CD4-positive, CD25-positive, alpha-beta regulatory T cell (primary cell): ENCODE results near the gene FEM1B. TPM values are rescaled to one million over a fixed set of nuclear protein-coding genes. Genes with fewer than 3 reads are reported as not detected.

Source experiments
- ATAC-seq, 2 donors: fragments of 150-1000 bp; cut with Tn5 transposase; one replicate each; pipeline ENCODE4 v1.10.0; 2021; ENCODE audit warnings: low read depth in 2 of 2, moderate number of reproducible peaks in 2 of 2, moderate library complexity in 1 of 2
- DNase-seq, 3 donors: peaks; one replicate each; pipeline versions ENCODE4 v3.0.0 to v3.0.0-alpha.2; 2012 to 2022; ENCODE audit warnings: mixed read lengths in 1 of 3
- H3K27ac ChIP-seq: one replicate; pipeline ENCODE4 v1.7.0; 2013; ENCODE audit warnings: mild to moderate bottlenecking, low read length; ENCODE audit not compliant: insufficient read depth, poor library complexity, severe bottlenecking
- H3K27me3 ChIP-seq: one replicate; pipeline ENCODE4 v1.7.0; 2013; ENCODE audit warnings: low read length; ENCODE audit not compliant: control insufficient read depth, insufficient read depth
- H3K36me3 ChIP-seq: one replicate; pipeline ENCODE4 v1.7.0; 2013; ENCODE audit warnings: mild to moderate bottlenecking, low read length, moderate library complexity; ENCODE audit not compliant: control insufficient read depth, insufficient read depth
- H3K4me1 ChIP-seq: 2 replicates; pipeline ENCODE4 v1.7.0; 2013; ENCODE audit warnings: mild to moderate bottlenecking, low read length; ENCODE audit not compliant: insufficient read depth, control insufficient read depth, poor library complexity, severe bottlenecking
- H3K4me3 ChIP-seq: one replicate; pipeline ENCODE4 v1.7.0; 2013; ENCODE audit warnings: low read depth, mild to moderate bottlenecking, low read length, moderate library complexity
- H3K9me3 ChIP-seq, 2 experiments: 1 replicate in 1 of 2; 2 replicates in 1 of 2; pipeline ENCODE4 v1.7.0; 2013; ENCODE audit warnings: low read length in 2 of 2, mild to moderate bottlenecking in 1 of 2, moderate library complexity in 1 of 2; ENCODE audit not compliant: control insufficient read depth in 2 of 2
- H3K27ac Mint-ChIP-seq, 3 donors: one replicate each; pipeline ENCODE4 v1.8.0; 2020 to 2022; ENCODE audit warnings: mild to moderate bottlenecking in 3 of 3, mixed read lengths in 3 of 3, moderate library complexity in 2 of 3
- H3K27me3 Mint-ChIP-seq: one replicate; pipeline ENCODE4 v1.8.0; 2022; ENCODE audit warnings: mild to moderate bottlenecking, mixed read lengths
- H3K36me3 Mint-ChIP-seq: one replicate; pipeline ENCODE4 v1.8.0; 2020; ENCODE audit warnings: mixed read lengths
- H3K4me1 Mint-ChIP-seq, 4 donors: one replicate each; pipeline ENCODE4 v1.8.0; 2020 to 2022; ENCODE audit warnings: mixed read lengths in 4 of 4, mild to moderate bottlenecking in 1 of 4
- H3K4me3 Mint-ChIP-seq, 4 donors: one replicate each; pipeline ENCODE4 v1.8.0; 2020 to 2022; ENCODE audit warnings: mild to moderate bottlenecking in 4 of 4, mixed read lengths in 4 of 4, moderate library complexity in 3 of 4
- H3K9me3 Mint-ChIP-seq, 7 donors: one replicate each; pipeline ENCODE4 v1.8.0; 2020 to 2022; ENCODE audit warnings: mixed read lengths in 7 of 7, mild to moderate bottlenecking in 3 of 7, moderate library complexity in 2 of 7
- polyA plus RNA-seq, 4 donors: library from polyadenylated mRNA; unstranded; fragments of 300-500 nt; fragmentation: Illumina TruSeq; gene quantifications; one replicate each; pipeline ENCODE4 v1.2.3, GENCODE V29; 2021
- total RNA-seq: library from RNA; stranded (reverse); gene quantifications from one replicate; pipeline ENCODE4 v1.2.3, GENCODE V29; 2022

The FEM1B gene
- total and polyA plus RNA-seq, 5 donors from 2014 or later, result 15.7 to 55.2 (median 16.9) TPM

- Histone ChIP-seq H3K36me3 (no peaks in the 10 kb centered on the region), H3K27ac (no peak overlapping the region), H3K4me1 (no peaks in the 10 kb centered on the region), H3K27me3 (no peaks in the 10 kb centered on the region), H3K4me3 (no peak overlapping the region), H3K9me3 (no peaks in the 10 kb centered on the region)
- Mint-ChIP-seq H3K36me3 (no peaks in the 10 kb centered on the region), H3K4me1 (peaks cover 0 to 2% (median 0%) of the 10 kb centered on the region in 4 donors), H3K4me3 (no peak overlapping the region), H3K27ac (no peak overlapping the region), H3K27me3 (no peaks in the 10 kb centered on the region), H3K9me3 (peaks cover 0 to 2% (median 0%) of the 10 kb centered on the region in 7 donors)
- DNase-seq (no peak), ATAC-seq (no peak)
These were observed 59.0 kb downstream of the FEM1B start for GRCh38 chr15:68336516-68336915.

- Mint-ChIP-seq H3K9me3 (peaks cover 0 to 2% (median 0%) of the 10 kb centered on the region in 7 donors), H3K4me3 (no peak overlapping the region), H3K4me1 (peaks cover 0 to 2% (median 0%) of the 10 kb centered on the region in 4 donors), H3K27ac (no peak overlapping the region), H3K27me3 (peaks cover 6% of the 10 kb centered on the region), H3K36me3 (no peaks in the 10 kb centered on the region)
- DNase-seq (no peak), ATAC-seq (no peak)
- Histone ChIP-seq H3K4me1 (no peaks in the 10 kb centered on the region), H3K9me3 (no peaks in the 10 kb centered on the region), H3K27me3 (no peaks in the 10 kb centered on the region), H3K4me3 (no peak overlapping the region), H3K36me3 (no peaks in the 10 kb centered on the region), H3K27ac (no peak overlapping the region)
These were observed 60.3 kb downstream of the FEM1B start for GRCh38 chr15:68337826-68338225.

GRCh38 chr15:68339481-68339880 lies 61.9 kb downstream of the FEM1B start:
- H3K9me3 Mint-ChIP-seq, result peaks cover 0 to 1% (median 0%) of the 10 kb centered on the region in 7 donors
- Histone ChIP-seq H3K9me3 (no peaks in the 10 kb centered on the region), H3K27ac (no peak overlapping the region), H3K27me3 (no peaks in the 10 kb centered on the region), H3K36me3 (no peaks in the 10 kb centered on the region), H3K4me3 (no peak overlapping the region), H3K4me1 (no peaks in the 10 kb centered on the region)
- H3K27ac Mint-ChIP-seq, result no peak overlapping the region
- H3K4me1 Mint-ChIP-seq, result no peaks in the 10 kb centered on the region
- peaks cover 6% of the 10 kb centered on the region for H3K27me3 Mint-ChIP-seq
- H3K4me3 Mint-ChIP-seq, result no peak overlapping the region
- no peaks in the 10 kb centered on the region for H3K36me3 Mint-ChIP-seq
- no peak for ATAC-seq
- DNase-seq, result no peak

GRCh38 chr15:68340726-68341671 lies 63.5 kb downstream of the FEM1B start:
- H3K9me3 Mint-ChIP-seq, result peaks cover 0 to 3% (median 0%) of the 10 kb centered on the region in 7 donors
- ATAC-seq (no peak), DNase-seq (no peak)
- H3K4me1 Mint-ChIP-seq, result no peaks in the 10 kb centered on the region
- Histone ChIP-seq H3K27ac (no peak overlapping the region), H3K27me3 (no peaks in the 10 kb centered on the region), H3K36me3 (no peaks in the 10 kb centered on the region), H3K4me1 (no peaks in the 10 kb centered on the region), H3K4me3 (no peak overlapping the region), H3K9me3 (no peaks in the 10 kb centered on the region)
- H3K4me3 Mint-ChIP-seq, result no peak overlapping the region
- no peaks in the 10 kb centered on the region for H3K36me3 Mint-ChIP-seq
- H3K27me3 Mint-ChIP-seq, result peaks cover 6% of the 10 kb centered on the region
- H3K27ac Mint-ChIP-seq, result no peak overlapping the region

GRCh38 chr15:68341760-68342725 lies 64.5 kb downstream of the FEM1B start:
- no peaks in the 10 kb centered on the region for H3K27me3 ChIP-seq
- no peaks in the 10 kb centered on the region for H3K9me3 ChIP-seq
- Mint-ChIP-seq H3K4me1 (no peaks in the 10 kb centered on the region), H3K27ac (no peak overlapping the region), H3K4me3 (no peak overlapping the region), H3K27me3 (peaks cover 11% of the 10 kb centered on the region), H3K36me3 (no peaks in the 10 kb centered on the region), H3K9me3 (peaks cover 0 to 3% (median 0%) of the 10 kb centered on the region in 7 donors)
- no peak overlapping the region for H3K4me3 ChIP-seq
- H3K36me3 ChIP-seq, result no peaks in the 10 kb centered on the region
- no peaks in the 10 kb centered on the region for H3K4me1 ChIP-seq
- no peak for DNase-seq
- H3K27ac ChIP-seq, result no peak overlapping the region
- no peak for ATAC-seq

- H3K27ac Mint-ChIP-seq, result no peak overlapping the region
- no peaks in the 10 kb centered on the region for H3K4me1 ChIP-seq
- ATAC-seq (no peak), DNase-seq (no peak)
- no peaks in the 10 kb centered on the region for H3K9me3 ChIP-seq
- peaks cover 11% of the 10 kb centered on the region for H3K27me3 Mint-ChIP-seq
- H3K36me3 Mint-ChIP-seq, result no peaks in the 10 kb centered on the region
- no peaks in the 10 kb centered on the region for H3K4me1 Mint-ChIP-seq
- peaks cover 0 to 3% (median 0%) of the 10 kb centered on the region in 7 donors for H3K9me3 Mint-ChIP-seq
- H3K36me3 ChIP-seq, result no peaks in the 10 kb centered on the region
- H3K4me3 ChIP-seq, result no peak overlapping the region
- no peak overlapping the region for H3K4me3 Mint-ChIP-seq
- H3K27ac ChIP-seq, result no peak overlapping the region
- no peaks in the 10 kb centered on the region for H3K27me3 ChIP-seq
These were observed 66.2 kb downstream of the FEM1B start for GRCh38 chr15:68343579-68344225.

GRCh38 chr15:68344600-68344999 lies 67.1 kb downstream of the FEM1B start:
- H3K9me3 ChIP-seq, result no peaks in the 10 kb centered on the region
- H3K27ac ChIP-seq, result no peak overlapping the region
- no peaks in the 10 kb centered on the region for H3K4me1 ChIP-seq
- peaks cover 11% of the 10 kb centered on the region for H3K27me3 Mint-ChIP-seq
- H3K27ac Mint-ChIP-seq, result no peak overlapping the region
- H3K9me3 Mint-ChIP-seq, result peaks cover 0 to 3% (median 0%) of the 10 kb centered on the region in 7 donors
- DNase-seq, result no peak
- H3K36me3 Mint-ChIP-seq, result no peaks in the 10 kb centered on the region
- ATAC-seq, result no peak
- no peak overlapping the region for H3K4me3 Mint-ChIP-seq
- no peaks in the 10 kb centered on the region for H3K36me3 ChIP-seq
- no peaks in the 10 kb centered on the region for H3K4me1 Mint-ChIP-seq
- no peaks in the 10 kb centered on the region for H3K27me3 ChIP-seq
- H3K4me3 ChIP-seq, result no peak overlapping the region
